Activated CD8-positive, alpha-beta memory T cell treated with anti-CD3 and anti-CD28 coated beads, Interleukin-2, amount 50 U/mL, for 24 hours (primary cell): ENCODE data around the gene AKR7A2.

Experiments
- DNase-seq: peaks from one replicate; pipeline ENCODE4 v3.0.0-alpha.2; 2020; ENCODE audit errors: extremely low read depth

AKR7A2 gene

GRCh38 chr1:19343617-19344350, 31.8 kb upstream of the AKR7A2 start:
- no peak for DNase-seq

GRCh38 chr1:19342894-19343616, 31.1 kb upstream of the AKR7A2 start:
- no peak for DNase-seq

GRCh38 chr1:19342062-19342750, 30.3 kb upstream of the AKR7A2 start:
- no peak for DNase-seq

GRCh38 chr1:19341201-19342061, 29.5 kb upstream of the AKR7A2 start:
- DNase-seq, result peak; percentile 34

GRCh38 chr1:19340387-19340937, 28.5 kb upstream of the AKR7A2 start:
- DNase-seq, result no peak

GRCh38 chr1:19339214-19339861, 27.4 kb upstream of the AKR7A2 start:
- DNase-seq, result no peak

- DNase-seq, result no peak
Measured at GRCh38 chr1:19338323-19338762, 26.4 kb upstream of the AKR7A2 start.

- DNase-seq, result no peak
Measured at GRCh38 chr1:19337289-19337688, 25.3 kb upstream of the AKR7A2 start.

DNA sequence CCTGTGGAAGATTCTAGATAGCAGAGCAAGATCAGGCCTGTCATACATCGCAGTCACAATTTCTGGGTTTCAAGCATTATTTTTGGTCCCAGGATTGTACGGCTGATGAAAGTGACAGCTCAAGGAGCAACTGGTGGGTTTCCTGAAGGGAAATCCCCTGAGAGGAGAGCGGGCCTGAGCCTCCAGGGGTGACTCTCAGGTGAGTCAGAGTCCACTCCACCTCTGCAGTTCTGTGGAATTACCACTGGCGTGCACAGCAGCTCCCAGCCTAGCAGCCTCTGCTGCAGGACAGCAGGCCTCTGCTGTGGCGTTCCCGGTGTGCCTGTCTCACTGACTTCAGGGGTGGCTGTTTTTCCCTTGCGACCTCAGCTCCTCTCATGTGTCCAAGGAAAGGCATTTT, 24.6 kb upstream of the AKR7A2 start:
- peak; percentile 40 for DNase-seq

DNA sequence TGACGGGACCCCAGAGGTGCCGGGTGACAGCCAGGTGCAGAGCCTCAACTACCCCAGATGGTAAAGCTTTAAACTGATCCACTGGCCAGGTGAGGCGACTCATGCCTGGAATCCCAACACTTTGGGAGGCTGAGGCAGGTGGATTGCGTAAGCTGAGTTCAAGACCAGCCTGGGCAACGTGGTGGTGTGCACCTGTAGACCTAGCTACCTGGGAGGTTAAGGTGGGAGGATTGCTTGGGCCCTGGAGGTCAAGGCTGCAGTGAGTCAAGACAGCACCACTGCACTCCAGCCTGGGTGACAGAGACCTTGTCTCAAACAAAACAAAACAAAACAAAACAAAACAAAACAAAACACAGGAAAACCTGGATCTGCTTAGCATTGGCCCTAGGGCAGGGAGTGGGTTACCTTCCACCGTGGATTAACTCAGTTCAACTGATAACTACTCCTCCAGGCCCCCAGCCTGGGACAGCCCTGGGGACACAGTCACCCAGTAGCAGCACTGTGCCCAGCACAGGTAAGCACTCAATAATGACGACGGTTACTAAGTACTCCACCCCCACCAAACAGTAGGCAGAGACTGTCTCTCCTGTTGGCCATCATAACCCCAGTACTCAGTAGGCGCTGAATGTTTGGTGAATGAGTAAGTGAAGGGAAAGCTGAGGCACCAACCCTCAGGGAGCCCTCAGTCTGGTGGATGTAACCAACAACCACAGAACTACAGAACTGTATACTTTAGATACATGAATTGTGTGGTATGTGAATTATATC, 21.8 kb upstream of the AKR7A2 start:
- no peak for DNase-seq

- DNase-seq, result no peak
Measured at GRCh38 chr1:19332832-19333231, 20.9 kb upstream of the AKR7A2 start.

DNA sequence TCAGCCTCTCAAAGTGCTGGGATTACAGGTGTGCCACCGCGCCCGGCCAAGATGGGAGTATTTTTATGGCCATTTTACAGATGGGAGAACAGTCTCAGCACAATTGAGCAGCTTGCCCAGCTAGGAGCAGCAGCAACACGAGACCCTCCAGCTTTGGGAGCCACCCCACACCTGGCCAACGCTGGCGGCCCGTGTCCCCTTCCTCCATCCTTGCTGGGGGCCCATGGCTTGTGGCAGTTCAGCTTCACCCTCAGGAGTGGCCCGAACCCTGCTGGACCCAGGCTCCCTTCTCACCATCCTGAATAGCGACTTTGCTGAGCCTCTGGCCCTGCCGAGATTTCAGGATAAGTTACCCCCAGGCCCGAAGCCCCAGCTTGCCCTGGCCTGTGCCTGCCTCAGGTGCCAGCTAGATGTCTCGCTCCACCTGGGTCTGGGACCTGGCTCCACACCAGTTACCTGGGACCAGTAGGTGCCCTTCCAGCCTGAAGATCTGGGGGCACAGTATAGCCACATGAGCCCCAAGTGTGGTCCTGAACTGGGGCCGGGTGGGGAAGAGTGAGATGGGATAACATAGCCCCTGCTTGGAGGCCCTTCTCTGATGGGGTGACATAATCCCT, 19.4 kb upstream of the AKR7A2 start:
- DNase-seq, result no peak

GRCh38 chr1:19330449-19331135, 18.6 kb upstream of the AKR7A2 start:
- no peak for DNase-seq

- DNase-seq, result no peak
Measured at GRCh38 chr1:19329611-19330010, 17.7 kb upstream of the AKR7A2 start.

GRCh38 chr1:19329188-19329587, 17.2 kb upstream of the AKR7A2 start:
- DNase-seq, result no peak

GRCh38 chr1:19328486-19328885, 16.5 kb upstream of the AKR7A2 start:
- DNase-seq, result no peak

DNA sequence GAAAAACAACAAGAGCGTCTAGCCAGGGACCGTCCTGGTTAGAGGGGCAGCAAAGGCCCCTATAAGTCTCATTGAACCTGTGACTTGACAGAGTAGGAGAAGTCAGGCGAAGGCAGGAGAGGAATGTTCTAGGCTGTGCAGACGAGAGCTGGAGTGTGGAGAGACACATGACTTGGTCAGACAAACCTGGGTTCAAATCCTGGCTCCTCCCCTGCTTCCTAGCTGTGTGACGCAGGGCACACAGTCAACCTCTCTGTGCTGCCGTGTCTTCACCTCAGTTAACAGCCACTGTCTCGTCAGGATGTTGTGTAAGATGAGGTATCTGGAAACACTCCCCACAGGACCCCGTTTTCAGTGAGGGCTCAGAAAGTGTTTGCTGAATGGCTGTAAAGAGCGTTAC, 15.8 kb upstream of the AKR7A2 start:
- no peak for DNase-seq

- DNase-seq, result no peak
Measured at GRCh38 chr1:19327301-19327700, 15.4 kb upstream of the AKR7A2 start.

DNA sequence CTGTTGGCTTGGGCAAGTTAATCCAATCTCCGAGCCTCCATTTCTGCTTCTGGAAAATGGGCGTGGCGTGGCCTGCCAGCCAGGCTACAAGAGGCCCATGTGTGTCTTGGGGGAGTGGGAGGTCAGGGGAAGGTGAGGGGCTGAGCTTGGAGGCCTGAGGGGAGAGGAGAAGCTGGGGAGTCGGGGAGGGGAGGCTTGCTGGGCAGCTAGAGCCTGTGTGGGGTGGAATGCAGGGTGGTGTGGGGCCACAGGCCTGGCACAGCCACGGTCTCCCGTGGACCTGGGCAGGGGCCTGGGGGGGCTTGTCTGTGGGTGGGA, 14.8 kb upstream of the AKR7A2 start:
- DNase-seq, result no peak
